HepG2 (cell line): ENCODE measurements around the gene BAHCC1. TPM values are rescaled to one million over a fixed set of nuclear protein-coding genes. Genes with fewer than 3 reads are reported as not detected.

Experiments
- AGO2 ChIP-seq: fragments of 200-400 bp; formaldehyde crosslinking; optimal IDR thresholded peaks from 2 replicates; pipeline ENCODE3; 2017; ENCODE audit warnings: mild to moderate bottlenecking, low read depth, low read length, moderate library complexity
- ELF4 ChIP-seq: sonication (generic); formaldehyde crosslinking; IDR thresholded peaks from 2 replicates; pipeline ENCODE4 v1.5.0; 2020; ENCODE audit warnings: missing genetic modification reagents, mild to moderate bottlenecking, moderate library complexity, borderline replicate concordance
- FOXA1 ChIP-seq, 2 experiments: fragments of 450-650 bp in 1 of 2; sonication (generic) in 1 of 2; formaldehyde crosslinking in 1 of 2; IDR thresholded peaks; 2 replicates each; pipeline versions ENCODE4 v1.4.0 to v1.6.1; 2016 to 2020; ENCODE audit warnings: missing genetic modification reagents in 1 of 2
- HOXA9 ChIP-seq: sonication (generic); formaldehyde crosslinking; IDR thresholded peaks from 2 replicates; pipeline ENCODE4 v1.8.1; 2022; ENCODE audit warnings: missing genetic modification reagents, mild to moderate bottlenecking, moderate library complexity, borderline replicate concordance
- KLF15 ChIP-seq: sonication (generic); formaldehyde crosslinking; IDR thresholded peaks from 2 replicates; pipeline ENCODE4 v1.8.1; 2023; ENCODE audit warnings: borderline replicate concordance, mild to moderate bottlenecking, inconsistent platforms, missing genetic modification reagents, mixed read lengths
- NCOA5 ChIP-seq: sonication (generic); formaldehyde crosslinking; IDR thresholded peaks from 2 replicates; pipeline ENCODE4 v1.4.0; 2020; ENCODE audit warnings: missing genetic modification reagents
- NR3C1 ChIP-seq: sonication (generic); formaldehyde crosslinking; IDR thresholded peaks from 2 replicates; pipeline ENCODE4 v1.4.0; 2020; ENCODE audit warnings: missing genetic modification reagents
- PHB2 ChIP-seq: fragments of 450-650 bp; IDR thresholded peaks from 2 replicates; pipeline ENCODE4 v1.6.1; 2018; ENCODE audit not compliant: partially characterized antibody
- POGZ ChIP-seq: sonication (generic); formaldehyde crosslinking; IDR thresholded peaks from 2 replicates; pipeline ENCODE4 v1.4.0; 2020; ENCODE audit warnings: mild to moderate bottlenecking, missing genetic modification reagents
- TCF7L2 ChIP-seq: IDR thresholded peaks from 2 replicates; pipeline ENCODE4 v1.6.1; 2011; ENCODE audit warnings: mild to moderate bottlenecking, low read depth, low read length, moderate library complexity
- ZNF232 ChIP-seq: sonication (generic); formaldehyde crosslinking; IDR thresholded peaks from 2 replicates; pipeline ENCODE4 v1.4.0; 2020; ENCODE audit warnings: missing genetic modification reagents, borderline replicate concordance
- ZNF234 ChIP-seq: sonication (generic); formaldehyde crosslinking; conservative IDR thresholded peaks from 2 replicates; pipeline ENCODE4 v1.5.1; 2020; ENCODE audit warnings: mild to moderate bottlenecking, missing genetic modification reagents
- ZNF451 ChIP-seq: sonication (generic); formaldehyde crosslinking; IDR thresholded peaks from 2 replicates; pipeline ENCODE4 v1.5.0; 2020; ENCODE audit warnings: mild to moderate bottlenecking, missing genetic modification reagents
- ZNF550 ChIP-seq: sonication (generic); formaldehyde crosslinking; IDR thresholded peaks from 2 replicates; pipeline ENCODE4 v1.4.0; 2020; ENCODE audit warnings: mild to moderate bottlenecking, missing genetic modification reagents, borderline replicate concordance
- ZNF556 ChIP-seq: sonication (generic); formaldehyde crosslinking; IDR thresholded peaks from 2 replicates; pipeline ENCODE4 v1.4.0; 2020; ENCODE audit warnings: mild to moderate bottlenecking, missing genetic modification reagents, borderline replicate concordance
- polyA plus RNA-seq, 8 experiments: library from polyadenylated mRNA; depleted of rRNA in 3 of 8; stranded (reverse) in 7 of 8; unstranded in 1 of 8; fragments of >200 nt; fragmentation: Illumina TruSeq in 4 of 8; extraction: Trizol in 4 of 8; gene quantifications; 2 replicates each; pipeline versions ENCODE4 v1.2.1 to v1.2.3, GENCODE V29; 2011 to 2016; ENCODE audit warnings: low read depth in 4 of 8, missing spikeins in 1 of 8, mixed read lengths in 1 of 8; ENCODE audit not compliant: insufficient read depth in 1 of 8
- total RNA-seq, 5 experiments: library from RNA; depleted of rRNA; stranded (reverse); fragments of >200 nt; fragmentation: Illumina TruSeq; extraction: Trizol; gene quantifications; 2 replicates each; pipeline ENCODE4 v1.2.3, GENCODE V29; 2016; ENCODE audit warnings: low read depth in 1 of 5
- TF ChIP-seq, protein P1 (sequence below): sonication (generic); formaldehyde crosslinking; IDR thresholded peaks from 2 replicates; pipeline ENCODE4 v1.4.0; 2020; ENCODE audit warnings: mild to moderate bottlenecking, missing genetic modification reagents
- TF ChIP-seq, protein P2 (sequence below): sonication (generic); formaldehyde crosslinking; IDR thresholded peaks from 2 replicates; pipeline ENCODE4 v1.4.0; 2020; ENCODE audit warnings: mild to moderate bottlenecking, missing genetic modification reagents
- TF ChIP-seq, protein P3 (sequence below): fragments of 450-650 bp; IDR thresholded peaks from 2 replicates; pipeline ENCODE4 v1.6.1; 2017; ENCODE audit warnings: mild to moderate bottlenecking

BAHCC1 gene
- total and polyA plus RNA-seq, 2 of the 13 experiments (the other 11 are each of a cell fraction or from before 2014, with no cell fraction given), result 1.4 to 1.7 TPM

DNA sequence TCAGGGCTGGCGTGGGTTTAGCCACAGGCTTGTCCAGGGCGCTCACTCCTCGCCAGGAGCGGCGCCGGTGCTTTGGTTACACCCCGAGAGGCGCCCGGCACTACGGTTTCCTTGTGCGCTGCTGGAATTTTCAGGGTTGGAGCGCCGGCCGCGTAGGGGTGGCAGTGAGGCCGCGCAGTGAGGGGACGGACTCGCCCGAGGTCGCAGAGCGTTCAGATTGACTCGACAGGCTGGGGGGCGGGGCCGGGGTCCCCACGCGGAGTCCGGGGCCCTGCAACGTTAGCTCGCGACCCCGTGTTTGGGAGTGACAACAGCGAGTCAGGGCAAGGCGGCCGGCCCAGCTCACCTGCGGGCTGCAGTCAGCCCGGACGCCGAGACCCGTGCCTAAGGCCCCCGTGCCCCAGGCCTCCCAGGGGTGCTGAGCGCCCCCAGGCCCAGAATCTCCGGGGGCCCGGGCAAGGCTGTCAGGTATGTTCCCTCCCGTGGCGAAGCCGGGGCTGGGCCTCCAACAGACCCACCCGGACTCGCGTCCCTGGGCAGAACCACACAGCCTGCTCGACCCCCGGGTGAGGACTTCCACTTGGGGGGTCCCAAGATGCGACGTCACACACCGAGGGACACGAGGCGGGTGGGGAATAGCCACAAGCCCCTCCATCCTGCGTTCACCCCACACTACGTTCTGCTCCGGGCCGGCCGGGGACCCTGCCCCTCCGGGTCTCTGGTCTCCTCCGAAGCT is 118.7 kb downstream of the BAHCC1 start (continued):
- TF ChIP-seq, protein P1, sequence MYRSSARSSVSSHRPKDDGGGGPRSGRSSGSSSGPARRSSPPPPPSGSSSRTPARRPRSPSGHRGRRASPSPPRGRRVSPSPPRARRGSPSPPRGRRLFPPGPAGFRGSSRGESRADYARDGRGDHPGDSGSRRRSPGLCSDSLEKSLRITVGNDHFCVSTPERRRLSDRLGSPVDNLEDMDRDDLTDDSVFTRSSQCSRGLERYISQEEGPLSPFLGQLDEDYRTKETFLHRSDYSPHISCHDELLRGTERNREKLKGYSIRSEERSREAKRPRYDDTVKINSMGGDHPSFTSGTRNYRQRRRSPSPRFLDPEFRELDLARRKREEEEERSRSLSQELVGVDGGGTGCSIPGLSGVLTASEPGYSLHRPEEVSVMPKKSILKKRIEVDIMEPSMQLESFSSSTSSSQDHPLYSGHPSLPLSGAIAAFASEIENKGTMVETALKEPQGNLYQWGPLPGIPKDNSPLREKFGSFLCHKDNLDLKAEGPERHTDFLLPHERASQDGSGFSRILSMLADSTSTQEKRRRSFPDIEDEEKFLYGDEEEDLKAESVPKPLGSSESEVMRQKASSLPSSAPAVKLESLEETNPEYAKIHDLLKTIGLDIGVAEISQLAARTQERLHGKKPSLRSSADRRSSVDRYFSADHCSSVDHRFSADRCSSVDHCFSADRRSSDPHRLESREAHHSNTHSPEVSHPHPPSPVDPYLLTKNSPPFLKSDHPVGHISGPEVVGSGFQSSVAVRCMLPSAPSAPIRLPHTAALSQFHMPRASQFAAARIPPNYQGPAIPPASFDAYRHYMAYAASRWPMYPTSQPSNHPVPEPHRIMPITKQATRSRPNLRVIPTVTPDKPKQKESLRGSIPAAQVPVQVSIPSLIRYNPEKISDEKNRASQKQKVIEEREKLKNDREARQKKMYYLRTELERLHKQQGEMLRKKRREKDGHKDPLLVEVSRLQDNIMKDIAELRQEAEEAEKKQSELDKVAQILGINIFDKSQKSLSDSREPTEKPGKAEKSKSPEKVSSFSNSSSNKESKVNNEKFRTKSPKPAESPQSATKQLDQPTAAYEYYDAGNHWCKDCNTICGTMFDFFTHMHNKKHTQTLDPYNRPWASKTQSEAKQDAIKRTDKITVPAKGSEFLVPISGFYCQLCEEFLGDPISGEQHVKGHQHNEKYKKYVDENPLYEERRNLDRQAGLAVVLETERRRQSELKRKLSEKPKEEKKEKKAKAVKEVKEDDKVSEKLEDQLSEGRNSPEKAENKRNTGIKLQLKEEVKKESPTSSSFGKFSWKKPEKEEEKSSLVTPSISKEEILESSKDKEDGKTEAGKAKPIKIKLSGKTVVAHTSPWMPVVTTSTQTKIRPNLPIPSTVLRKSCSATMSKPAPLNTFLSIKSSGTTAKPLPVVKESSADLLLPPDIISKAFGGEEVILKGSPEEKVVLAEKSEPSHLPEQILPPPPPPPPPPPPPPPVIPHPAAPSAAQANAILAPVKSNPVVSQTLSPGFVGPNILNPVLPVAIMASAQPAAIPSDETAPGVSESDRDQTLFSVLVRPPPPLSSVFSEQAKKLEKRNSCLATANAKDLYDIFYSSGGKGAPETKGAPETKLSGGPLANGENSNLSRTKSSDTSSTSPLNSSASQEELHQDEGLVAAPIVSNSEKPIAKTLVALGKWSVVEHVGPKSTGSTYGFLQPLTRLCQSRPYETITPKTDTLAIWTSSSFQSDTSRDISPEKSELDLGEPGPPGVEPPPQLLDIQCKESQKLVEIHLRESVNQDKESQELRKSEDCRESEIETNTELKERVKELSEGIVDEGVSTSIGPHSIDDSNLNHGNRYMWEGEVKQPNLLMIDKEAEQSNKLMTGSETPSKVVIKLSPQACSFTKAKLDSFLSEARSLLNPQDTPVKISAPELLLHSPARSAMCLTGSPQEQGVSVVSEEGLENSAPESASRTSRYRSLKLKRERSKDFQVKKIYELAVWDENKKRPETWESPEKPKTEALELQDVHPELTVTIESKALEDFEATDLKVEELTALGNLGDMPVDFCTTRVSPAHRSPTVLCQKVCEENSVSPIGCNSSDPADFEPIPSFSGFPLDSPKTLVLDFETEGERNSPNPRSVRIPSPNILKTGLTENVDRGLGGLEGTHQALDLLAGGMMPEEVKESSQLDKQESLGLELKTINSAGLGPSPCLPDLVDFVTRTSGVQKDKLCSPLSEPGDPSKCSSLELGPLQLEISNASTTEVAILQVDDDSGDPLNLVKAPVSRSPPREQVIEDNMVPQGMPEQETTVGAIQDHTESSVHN (CRISPR knock-in tag), result peak; percentile 30; the same call in 1 of the 2 replicates
- TF ChIP-seq AGO2 (peak; percentile 63), FOXA1 (IDR thresholded peaks at IDR 0.05) (no peak), FOXA1 (CRISPR knock-in tag; IDR thresholded peaks at IDR 0.05) (0 out of 2 replicates have a peak, but pooled peaks have one; percentile 3), ZNF550 (CRISPR knock-in tag) (no peak; the same call in 1 of the 2 replicates), ZNF234 (no peak), TCF7L2 (no peak), PHB2 (no peak), ZNF451 (CRISPR knock-in tag) (peak; percentile 10; the same call in 1 of the 2 replicates), ELF4 (CRISPR knock-in tag) (no peak), KLF15 (no peak), ZNF232 (CRISPR knock-in tag) (no peak), ZNF556 (peak; percentile 53; the same call in 1 of the 2 replicates), POGZ (CRISPR knock-in tag) (0 out of 2 replicates have a peak, but pooled peaks have one; percentile 13), HOXA9 (CRISPR knock-in tag) (no peak), NCOA5 (no peak), NR3C1 (CRISPR knock-in tag) (no peak)
- TF ChIP-seq, protein P2, sequence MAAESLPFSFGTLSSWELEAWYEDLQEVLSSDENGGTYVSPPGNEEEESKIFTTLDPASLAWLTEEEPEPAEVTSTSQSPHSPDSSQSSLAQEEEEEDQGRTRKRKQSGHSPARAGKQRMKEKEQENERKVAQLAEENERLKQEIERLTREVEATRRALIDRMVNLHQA (CRISPR knock-in tag), result no peak
- TF ChIP-seq, protein P3, sequence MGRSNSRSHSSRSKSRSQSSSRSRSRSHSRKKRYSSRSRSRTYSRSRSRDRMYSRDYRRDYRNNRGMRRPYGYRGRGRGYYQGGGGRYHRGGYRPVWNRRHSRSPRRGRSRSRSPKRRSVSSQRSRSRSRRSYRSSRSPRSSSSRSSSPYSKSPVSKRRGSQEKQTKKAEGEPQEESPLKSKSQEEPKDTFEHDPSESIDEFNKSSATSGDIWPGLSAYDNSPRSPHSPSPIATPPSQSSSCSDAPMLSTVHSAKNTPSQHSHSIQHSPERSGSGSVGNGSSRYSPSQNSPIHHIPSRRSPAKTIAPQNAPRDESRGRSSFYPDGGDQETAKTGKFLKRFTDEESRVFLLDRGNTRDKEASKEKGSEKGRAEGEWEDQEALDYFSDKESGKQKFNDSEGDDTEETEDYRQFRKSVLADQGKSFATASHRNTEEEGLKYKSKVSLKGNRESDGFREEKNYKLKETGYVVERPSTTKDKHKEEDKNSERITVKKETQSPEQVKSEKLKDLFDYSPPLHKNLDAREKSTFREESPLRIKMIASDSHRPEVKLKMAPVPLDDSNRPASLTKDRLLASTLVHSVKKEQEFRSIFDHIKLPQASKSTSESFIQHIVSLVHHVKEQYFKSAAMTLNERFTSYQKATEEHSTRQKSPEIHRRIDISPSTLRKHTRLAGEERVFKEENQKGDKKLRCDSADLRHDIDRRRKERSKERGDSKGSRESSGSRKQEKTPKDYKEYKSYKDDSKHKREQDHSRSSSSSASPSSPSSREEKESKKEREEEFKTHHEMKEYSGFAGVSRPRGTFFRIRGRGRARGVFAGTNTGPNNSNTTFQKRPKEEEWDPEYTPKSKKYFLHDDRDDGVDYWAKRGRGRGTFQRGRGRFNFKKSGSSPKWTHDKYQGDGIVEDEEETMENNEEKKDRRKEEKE, result no peak
